ENCODE measurements around the gene CD8B2.

DNA sequence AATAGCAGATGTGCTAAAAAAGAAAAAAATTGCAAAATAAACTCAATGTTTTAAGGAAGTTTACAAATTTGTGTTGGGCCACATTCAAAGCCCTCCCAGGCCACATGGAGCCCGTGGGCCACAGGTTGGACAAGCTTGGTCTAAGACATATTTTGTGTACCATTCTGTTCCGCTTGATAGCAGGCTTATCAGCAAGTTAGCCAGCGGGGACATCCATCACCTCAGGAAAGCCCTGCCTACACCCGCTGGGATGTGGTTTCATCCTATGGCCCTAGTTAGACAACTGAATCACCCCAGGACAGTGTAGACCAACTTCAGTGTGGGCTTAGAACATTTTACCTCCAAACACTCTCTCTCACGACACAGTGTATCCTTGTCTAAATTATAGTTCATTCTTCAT, 32.6 kb downstream of the CD8B2 start:
- no peak for TF ChIP-seq EZH2phosphoT487 (IDR thresholded peaks at IDR 0.05; ENCODE audit: low read length)
- TF ChIP-seq, protein P1, sequence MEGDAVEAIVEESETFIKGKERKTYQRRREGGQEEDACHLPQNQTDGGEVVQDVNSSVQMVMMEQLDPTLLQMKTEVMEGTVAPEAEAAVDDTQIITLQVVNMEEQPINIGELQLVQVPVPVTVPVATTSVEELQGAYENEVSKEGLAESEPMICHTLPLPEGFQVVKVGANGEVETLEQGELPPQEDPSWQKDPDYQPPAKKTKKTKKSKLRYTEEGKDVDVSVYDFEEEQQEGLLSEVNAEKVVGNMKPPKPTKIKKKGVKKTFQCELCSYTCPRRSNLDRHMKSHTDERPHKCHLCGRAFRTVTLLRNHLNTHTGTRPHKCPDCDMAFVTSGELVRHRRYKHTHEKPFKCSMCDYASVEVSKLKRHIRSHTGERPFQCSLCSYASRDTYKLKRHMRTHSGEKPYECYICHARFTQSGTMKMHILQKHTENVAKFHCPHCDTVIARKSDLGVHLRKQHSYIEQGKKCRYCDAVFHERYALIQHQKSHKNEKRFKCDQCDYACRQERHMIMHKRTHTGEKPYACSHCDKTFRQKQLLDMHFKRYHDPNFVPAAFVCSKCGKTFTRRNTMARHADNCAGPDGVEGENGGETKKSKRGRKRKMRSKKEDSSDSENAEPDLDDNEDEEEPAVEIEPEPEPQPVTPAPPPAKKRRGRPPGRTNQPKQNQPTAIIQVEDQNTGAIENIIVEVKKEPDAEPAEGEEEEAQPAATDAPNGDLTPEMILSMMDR (IDR thresholded peaks at IDR 0.05; ENCODE audit: low read length), result no peak

All from MM.1S (cell line).